HFFc6 (cell line): ENCODE results near the gene TEC. TPM values are rescaled to one million over a fixed set of nuclear protein-coding genes. Genes with fewer than 3 reads are reported as not detected.

Experiments used
- DNase-seq: peaks from one replicate; pipeline ENCODE4 v3.0.0-alpha.2; 2018
- H3K27ac Mint-ChIP-seq: 2 replicates; pipeline ENCODE4 v1.8.0; 2020; ENCODE audit warnings: mild to moderate bottlenecking, mixed read lengths
- H3K27me3 Mint-ChIP-seq: 2 replicates; pipeline ENCODE4 v1.8.0; 2021; ENCODE audit warnings: mild to moderate bottlenecking, moderate library complexity, mixed read lengths; ENCODE audit not compliant: insufficient read depth
- H3K36me3 Mint-ChIP-seq: 2 replicates; pipeline ENCODE4 v1.8.0; 2021; ENCODE audit warnings: low read depth, mixed read lengths
- H3K4me1 Mint-ChIP-seq: 2 replicates; pipeline ENCODE4 v1.8.0; 2020; ENCODE audit warnings: low read depth, mixed read lengths
- H3K4me3 Mint-ChIP-seq: 2 replicates; pipeline ENCODE4 v1.8.0; 2020; ENCODE audit warnings: mild to moderate bottlenecking, moderate library complexity, mixed read lengths
- H3K9me3 Mint-ChIP-seq: 2 replicates; pipeline ENCODE4 v1.8.0; 2020; ENCODE audit warnings: mild to moderate bottlenecking, mixed read lengths
- total RNA-seq, 6 experiments: library from RNA; stranded (reverse); fragmentation: NEBNext Ultra II Directional; extraction: Animal tissue kit (Norgen Biotek cat#: 25700); gene quantifications; 2 replicates in 1 of 6; 3 replicates in 5 of 6; pipeline ENCODE4 v1.2.3, GENCODE V29; 2021
- TF ChIP-seq, protein P1 (sequence below): fragments of 200-600 bp; sonication (generic); IDR thresholded peaks from 2 replicates; pipeline ENCODE4 v1.5.0; 2021; ENCODE audit warnings: antibody characterized with exemption, mild to moderate bottlenecking

Gene TEC
- total RNA-seq, 6 experiments from 2014 or later, result 0.23 TPM; not detected in 5

GRCh38 chr4:48194971-48195370 lies 74.7 kb downstream of the TEC start:
- TF ChIP-seq, protein P1, sequence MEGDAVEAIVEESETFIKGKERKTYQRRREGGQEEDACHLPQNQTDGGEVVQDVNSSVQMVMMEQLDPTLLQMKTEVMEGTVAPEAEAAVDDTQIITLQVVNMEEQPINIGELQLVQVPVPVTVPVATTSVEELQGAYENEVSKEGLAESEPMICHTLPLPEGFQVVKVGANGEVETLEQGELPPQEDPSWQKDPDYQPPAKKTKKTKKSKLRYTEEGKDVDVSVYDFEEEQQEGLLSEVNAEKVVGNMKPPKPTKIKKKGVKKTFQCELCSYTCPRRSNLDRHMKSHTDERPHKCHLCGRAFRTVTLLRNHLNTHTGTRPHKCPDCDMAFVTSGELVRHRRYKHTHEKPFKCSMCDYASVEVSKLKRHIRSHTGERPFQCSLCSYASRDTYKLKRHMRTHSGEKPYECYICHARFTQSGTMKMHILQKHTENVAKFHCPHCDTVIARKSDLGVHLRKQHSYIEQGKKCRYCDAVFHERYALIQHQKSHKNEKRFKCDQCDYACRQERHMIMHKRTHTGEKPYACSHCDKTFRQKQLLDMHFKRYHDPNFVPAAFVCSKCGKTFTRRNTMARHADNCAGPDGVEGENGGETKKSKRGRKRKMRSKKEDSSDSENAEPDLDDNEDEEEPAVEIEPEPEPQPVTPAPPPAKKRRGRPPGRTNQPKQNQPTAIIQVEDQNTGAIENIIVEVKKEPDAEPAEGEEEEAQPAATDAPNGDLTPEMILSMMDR, result no peak
- Mint-ChIP-seq H3K4me3 (no peak overlapping the region), H3K4me1 (no peaks in the 10 kb centered on the region), H3K36me3 (no peaks in the 10 kb centered on the region), H3K27me3 (peaks cover 15% of the 10 kb centered on the region), H3K27ac (no peak overlapping the region), H3K9me3 (no peaks in the 10 kb centered on the region)
- DNase-seq, result no peak

- no peaks in the 10 kb centered on the region for H3K9me3 Mint-ChIP-seq
- no peak overlapping the region for H3K27ac Mint-ChIP-seq
- H3K27me3 Mint-ChIP-seq, result peaks cover 14% of the 10 kb centered on the region; the same call in 1 of the 2 replicates
- H3K36me3 Mint-ChIP-seq, result no peaks in the 10 kb centered on the region
- H3K4me3 Mint-ChIP-seq, result no peak overlapping the region
- H3K4me1 Mint-ChIP-seq, result no peaks in the 10 kb centered on the region
- no peak for DNase-seq
- TF ChIP-seq, protein P1, result no peak
These were observed 75.6 kb downstream of the TEC start for GRCh38 chr4:48193921-48194468.

GRCh38 chr4:48193096-48193836 lies 76.4 kb downstream of the TEC start:
- TF ChIP-seq, protein P1, result no peak
- no peaks in the 10 kb centered on the region for H3K36me3 Mint-ChIP-seq
- no peak overlapping the region for H3K4me3 Mint-ChIP-seq
- DNase-seq, result no peak
- H3K27ac Mint-ChIP-seq, result no peak overlapping the region
- H3K27me3 Mint-ChIP-seq, result peaks cover 14% of the 10 kb centered on the region; the same call in 1 of the 2 replicates
- H3K4me1 Mint-ChIP-seq, result no peaks in the 10 kb centered on the region
- H3K9me3 Mint-ChIP-seq, result no peaks in the 10 kb centered on the region

DNA sequence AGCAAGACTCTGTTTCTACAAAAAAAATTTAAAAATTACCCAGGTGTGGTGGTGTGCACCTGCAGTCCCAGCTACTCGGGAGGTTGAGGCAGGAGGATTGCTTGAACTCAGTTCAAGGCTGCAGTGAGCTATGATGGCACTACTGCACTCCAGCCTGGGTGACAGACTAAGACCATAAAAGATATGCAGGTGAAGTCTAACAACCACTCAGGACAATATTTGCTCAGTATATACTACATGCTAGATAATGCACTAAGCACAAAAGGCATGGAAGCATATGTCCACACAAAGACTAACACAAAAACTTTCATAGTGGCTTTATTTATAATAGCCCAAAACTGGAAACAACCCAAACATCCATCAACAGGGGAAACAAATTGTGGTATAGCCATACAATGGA lies 77.9 kb downstream of the TEC start:
- no peak for DNase-seq
- TF ChIP-seq, protein P1, result no peak
- Mint-ChIP-seq H3K9me3 (no peaks in the 10 kb centered on the region), H3K27ac (no peak overlapping the region), H3K4me1 (no peaks in the 10 kb centered on the region), H3K4me3 (no peak overlapping the region), H3K36me3 (no peaks in the 10 kb centered on the region), H3K27me3 (peaks cover 14% of the 10 kb centered on the region; the same call in 1 of the 2 replicates)

- Mint-ChIP-seq H3K4me1 (no peaks in the 10 kb centered on the region), H3K4me3 (no peak overlapping the region), H3K27ac (no peak overlapping the region), H3K9me3 (no peaks in the 10 kb centered on the region), H3K27me3 (peaks cover 12% of the 10 kb centered on the region; the same call in 1 of the 2 replicates), H3K36me3 (no peaks in the 10 kb centered on the region)
- no peak for DNase-seq
- TF ChIP-seq, protein P1, result no peak
These were observed 78.8 kb downstream of the TEC start for GRCh38 chr4:48190839-48191238.
